ENCODE data around the gene TTC3.
"Not testable (repeated sequence)": the region's sequence is repeated elsewhere in the genome, so short reads cannot be mapped to it uniquely, and the experiment has no call there.

Gene TTC3

DNA sequence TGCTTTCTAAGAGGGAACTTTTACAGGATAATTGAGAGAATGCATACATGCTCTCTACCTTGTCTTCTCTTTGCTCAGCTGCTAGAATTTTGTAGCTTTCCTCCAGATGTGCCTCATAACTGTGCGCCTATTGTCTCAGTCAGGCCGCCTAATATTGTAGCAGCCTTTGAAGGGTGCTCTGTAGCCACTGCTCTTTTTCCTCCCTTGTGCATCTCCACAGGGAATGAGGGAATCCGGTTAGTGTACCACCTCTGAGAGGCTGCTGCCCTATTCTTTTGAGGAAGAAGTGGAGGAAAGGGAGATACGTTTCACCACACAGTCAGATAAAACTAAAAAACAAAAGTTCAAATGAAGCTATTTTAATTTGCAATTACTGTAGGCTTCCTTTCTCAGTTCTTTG, 22.8 kb downstream of the TTC3 start:
- DNase-seq, result no peak

GRCh38 chr21:37098751-37099150, 25.7 kb downstream of the TTC3 start:
- no peak for DNase-seq

DNA sequence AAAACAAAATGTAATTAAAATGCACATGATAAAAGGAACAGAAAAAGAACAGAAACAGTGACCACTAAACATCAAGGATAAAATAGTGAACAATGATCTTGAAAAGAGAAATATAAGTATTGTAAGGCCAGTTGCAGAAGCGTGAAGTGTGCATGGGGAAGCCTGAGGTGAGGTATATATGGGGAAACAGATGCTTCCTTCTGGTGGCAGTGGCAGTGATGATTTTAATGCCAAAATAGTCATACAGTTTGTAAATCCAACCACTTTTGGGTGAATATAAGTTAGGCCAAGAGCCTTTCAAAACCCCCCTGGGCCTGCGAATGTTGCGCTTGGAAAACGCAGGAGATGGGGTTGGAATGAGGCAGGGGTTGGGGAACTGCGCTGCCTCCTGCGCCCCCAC, 27.3 kb downstream of the TTC3 start:
- DNase-seq, result no peak

DNA sequence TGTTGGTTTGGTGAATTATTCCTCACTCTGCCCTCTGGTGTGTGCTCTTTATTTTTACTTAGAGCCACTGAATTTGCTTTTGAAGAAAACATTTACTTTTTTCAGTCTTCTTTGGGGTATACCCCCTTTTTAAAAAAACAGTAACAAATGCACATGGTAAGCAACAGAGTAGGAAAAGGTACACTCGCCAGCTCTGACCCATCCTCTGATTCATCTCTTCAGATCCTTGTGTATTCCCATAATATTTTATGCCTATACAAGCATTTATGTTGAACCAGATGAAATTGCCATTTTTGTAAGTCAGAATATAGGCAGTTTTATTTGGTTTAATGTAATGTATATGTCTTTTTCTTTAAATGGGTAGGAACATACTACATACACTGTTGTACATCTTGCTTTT, 28.3 kb downstream of the TTC3 start:
- DNase-seq, result no peak

GRCh38 chr21:37102746-37103145, 29.7 kb downstream of the TTC3 start:
- not testable (repeated sequence) for DNase-seq

DNA sequence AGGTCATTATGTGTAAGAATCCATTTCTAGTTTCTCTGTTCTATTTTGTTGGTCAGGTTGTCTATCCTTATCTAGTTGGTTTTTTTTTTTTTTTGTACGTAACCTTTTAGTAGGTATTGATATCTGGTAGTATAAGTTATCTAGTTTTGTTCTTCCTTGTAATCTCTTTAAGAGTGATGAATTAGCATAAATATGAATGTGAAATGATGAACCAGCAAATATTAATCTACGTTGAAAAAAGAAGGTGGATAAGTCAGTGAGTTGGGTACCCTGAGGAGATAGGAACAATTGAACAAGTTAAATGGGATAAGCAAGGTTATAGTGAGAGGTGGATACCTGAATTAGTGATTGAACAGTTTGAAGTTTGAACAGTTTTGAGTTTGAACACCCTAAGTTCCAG, 33.9 kb downstream of the TTC3 start:
- DNase-seq, result no peak

- DNase-seq, result not testable (repeated sequence)
Measured at GRCh38 chr21:37111029-37111428, 38.0 kb downstream of the TTC3 start.

- not testable (repeated sequence) for DNase-seq
Measured at GRCh38 chr21:37114301-37114700, 41.2 kb downstream of the TTC3 start.

DNA sequence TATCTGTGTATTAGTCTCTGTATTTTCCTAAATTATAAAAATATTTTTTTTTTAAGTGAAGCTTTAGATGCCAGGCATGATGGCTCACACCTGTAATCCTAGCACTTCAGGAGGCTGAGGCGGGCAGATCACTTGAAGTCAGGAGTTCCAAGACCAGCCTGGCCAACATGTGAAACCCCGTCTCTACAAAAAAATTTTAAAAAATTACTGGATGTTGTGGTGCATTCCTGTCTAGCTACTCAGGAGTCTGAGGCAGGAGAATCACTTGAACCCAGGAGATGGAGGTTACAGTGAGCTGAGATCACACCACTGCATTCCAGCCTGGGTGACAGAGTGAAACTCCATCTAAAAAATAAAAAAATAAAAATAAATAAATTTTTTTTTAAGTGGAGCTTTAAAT, 43.4 kb downstream of the TTC3 start:
- DNase-seq, result not testable (repeated sequence)

DNA sequence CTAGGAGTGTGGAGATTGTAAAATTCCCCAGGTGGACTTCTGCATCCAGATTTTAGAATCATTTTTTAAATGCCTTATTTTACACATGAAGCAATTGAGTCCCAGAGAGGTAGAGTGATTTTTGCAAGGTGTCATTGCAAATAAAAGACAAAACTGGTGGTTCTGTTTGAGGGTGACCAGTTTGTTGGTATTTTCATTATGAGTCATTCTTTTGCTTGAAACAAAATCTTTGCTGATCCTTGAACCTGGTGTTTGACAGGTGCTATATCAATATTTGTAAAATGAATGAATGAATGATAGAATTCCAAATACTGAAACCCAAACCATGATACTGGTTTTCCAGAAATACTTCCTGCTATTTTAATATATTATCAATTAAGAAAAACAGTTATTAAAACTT, 44.1 kb downstream of the TTC3 start:
- DNase-seq, result no peak

DNA sequence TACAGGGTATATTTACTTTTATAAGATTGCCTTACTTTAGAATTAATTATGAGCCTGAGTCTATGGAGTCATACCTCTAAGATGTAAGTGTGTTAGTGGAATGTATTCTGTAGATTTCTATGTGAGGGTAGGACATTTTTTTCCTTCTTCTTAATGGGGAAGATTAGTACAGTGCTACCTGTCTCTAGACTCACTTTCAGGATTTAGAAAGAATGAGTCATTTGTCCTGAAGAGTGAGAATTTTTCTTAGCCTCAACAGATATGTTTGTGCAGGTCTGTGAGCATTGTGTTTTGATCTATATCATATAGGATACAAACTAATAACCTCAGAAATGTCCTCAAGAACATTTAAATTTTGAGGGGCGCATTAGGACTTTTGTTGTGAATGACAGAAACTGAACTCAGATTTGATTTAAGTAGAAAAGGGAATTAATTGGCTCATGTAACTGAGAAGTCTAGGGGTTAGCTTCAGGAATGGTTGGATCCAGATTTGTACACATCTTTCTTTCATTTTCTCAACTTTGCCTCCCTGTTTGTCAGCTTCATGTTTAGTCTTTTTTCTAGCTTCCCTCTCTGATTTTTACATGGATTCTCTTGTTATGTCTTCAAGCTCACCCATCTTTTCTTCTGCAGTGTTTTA, 45.3 kb downstream of the TTC3 start:
- DNase-seq, result no peak

DNA sequence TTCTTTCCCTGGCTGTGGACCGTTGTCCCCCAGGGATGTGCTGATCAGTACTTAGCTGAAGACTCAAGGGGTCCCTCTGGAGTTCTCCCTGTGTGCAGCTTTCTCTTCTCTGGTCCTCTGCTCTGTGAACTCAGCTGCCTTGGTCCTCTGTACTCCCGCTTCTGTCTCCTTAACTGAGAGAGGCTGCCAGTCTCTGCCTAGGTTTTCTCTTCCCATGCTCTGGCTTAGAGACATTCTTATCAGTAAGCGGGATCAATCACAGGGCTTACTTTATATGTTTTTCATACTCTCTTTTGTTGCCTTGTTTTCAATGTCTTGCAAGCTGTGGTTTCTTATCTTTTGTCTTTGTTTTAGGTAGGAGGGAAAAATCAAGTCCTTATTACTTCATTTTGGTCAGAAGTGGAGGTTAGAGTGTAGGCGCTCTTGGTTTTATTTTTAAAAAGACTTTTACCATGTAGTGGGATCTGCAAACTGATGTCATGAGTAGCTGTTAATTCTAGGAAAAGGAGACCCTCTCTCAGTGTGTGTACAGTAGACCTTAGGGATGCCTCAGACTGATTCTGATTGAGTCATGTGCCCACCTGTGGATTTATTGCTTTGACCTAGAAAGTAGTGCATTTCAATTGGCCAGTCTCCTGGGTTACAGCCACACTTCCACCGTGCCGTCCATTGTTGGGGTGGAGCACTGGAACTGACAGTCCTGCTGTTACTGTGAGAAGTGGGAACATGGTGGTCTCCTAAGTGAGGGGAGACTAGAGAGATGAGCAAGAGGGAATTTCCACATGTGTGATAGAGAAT, 46.6 kb downstream of the TTC3 start:
- peak; percentile 52 for DNase-seq

GRCh38 chr21:37128076-37128475, 55.0 kb downstream of the TTC3 start:
- DNase-seq, result no peak

DNA sequence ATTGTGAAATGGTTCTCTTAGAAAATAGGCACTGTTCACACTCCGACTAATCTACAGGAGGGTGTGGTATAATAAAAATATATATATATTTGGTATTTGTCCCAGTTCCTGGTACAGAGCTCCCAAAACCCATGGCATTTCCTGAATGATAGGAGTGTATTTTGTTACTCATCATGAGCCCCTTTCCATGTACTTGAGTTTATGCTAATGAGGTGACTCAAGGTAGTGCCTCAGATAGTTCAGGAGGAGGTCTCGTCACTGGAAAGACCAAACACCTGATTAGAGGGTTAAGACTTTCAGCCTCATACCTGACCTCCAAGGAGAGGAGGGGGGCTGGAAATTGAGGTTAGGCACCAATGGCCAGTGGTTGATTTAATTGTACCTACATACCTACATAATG, 57.9 kb downstream of the TTC3 start:
- DNase-seq, result no peak

GRCh38 chr21:37136261-37136660, 63.2 kb downstream of the TTC3 start:
- DNase-seq, result no peak

GRCh38 chr21:37136744-37137143, 63.7 kb downstream of the TTC3 start:
- DNase-seq, result no peak

- DNase-seq, result no peak
Measured at GRCh38 chr21:37139154-37139553, 66.1 kb downstream of the TTC3 start.

GRCh38 chr21:37139902-37140301, 66.8 kb downstream of the TTC3 start:
- DNase-seq, result no peak

GRCh38 chr21:37143392-37143791, 70.3 kb downstream of the TTC3 start:
- not testable (repeated sequence) for DNase-seq

DNA sequence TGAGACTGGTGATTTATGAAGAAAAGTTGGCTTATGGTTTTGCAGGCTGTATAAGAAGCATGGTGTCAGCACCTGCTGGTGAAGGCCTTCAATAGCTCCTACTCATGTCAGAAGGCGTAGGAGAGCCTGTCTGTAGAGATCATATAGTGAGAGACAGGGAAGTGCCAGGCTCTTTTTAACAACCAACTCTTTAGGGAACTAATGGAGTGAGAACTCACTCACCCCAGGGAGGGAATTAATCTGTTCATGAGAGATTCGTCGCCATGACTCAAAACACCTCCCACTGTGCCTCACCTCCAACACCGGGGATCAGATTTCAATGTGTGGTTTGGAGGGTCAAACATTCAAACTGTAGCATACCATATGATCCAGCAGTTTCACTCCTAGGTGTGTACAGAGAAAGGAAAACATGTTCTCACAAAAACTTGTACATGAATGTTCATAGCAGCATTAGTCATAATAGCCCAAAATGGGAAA, 72.6 kb downstream of the TTC3 start:
- DNase-seq, result no peak

GRCh38 chr21:37146320-37147235, 73.5 kb downstream of the TTC3 start:
- DNase-seq, result no peak

DNA sequence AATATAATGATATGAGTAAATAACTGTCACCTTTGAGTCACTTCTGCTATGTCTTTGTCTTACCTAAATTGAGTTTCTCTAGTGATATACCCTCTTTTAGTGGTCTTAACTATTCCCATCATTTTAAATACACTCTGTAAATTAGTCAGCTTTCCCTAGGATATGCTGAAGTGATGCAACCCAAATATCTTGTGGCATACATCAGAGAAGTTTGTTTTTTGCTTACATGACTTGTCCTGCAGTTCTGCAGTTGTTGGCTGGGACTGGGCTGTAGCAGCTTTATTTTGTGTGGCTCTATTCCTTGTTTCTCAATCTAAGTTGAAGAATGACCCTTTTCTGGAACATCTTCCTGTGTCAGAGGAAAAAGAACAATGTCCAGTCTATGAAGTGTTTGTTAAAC, 76.4 kb downstream of the TTC3 start:
- DNase-seq, result no peak

- DNase-seq, result no peak
Measured at GRCh38 chr21:37153196-37153934, 80.3 kb downstream of the TTC3 start.
